ENCODE measurements around the gene ASS1. TPM values are rescaled to one million over a fixed set of nuclear protein-coding genes. Genes with fewer than 3 reads are reported as not detected.
"Not testable (repeated sequence)": the region's sequence is repeated elsewhere in the genome, so short reads cannot be mapped to it uniquely, and the experiment has no call there.

Gene ASS1
- total RNA-seq, 1 donor from 2014 or later = 4.5 TPM

DNA sequence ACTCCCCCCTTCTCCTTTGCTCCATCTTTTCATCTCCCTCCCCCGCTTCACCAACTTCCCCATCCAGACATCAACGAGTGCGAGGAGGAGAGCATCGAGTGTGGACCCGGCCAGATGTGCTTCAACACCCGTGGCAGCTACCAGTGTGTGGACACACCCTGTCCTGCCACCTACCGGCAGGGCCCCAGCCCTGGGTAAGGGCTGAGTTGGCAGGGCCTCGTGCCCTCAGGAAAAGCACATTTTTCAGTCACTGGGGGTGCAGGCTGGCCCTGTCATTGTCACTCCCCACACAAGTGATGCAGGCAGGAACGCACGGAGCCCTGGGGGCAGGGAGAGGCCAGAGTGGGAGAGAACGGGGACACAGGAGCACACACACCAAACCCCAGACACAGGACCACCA is 12.4 kb upstream of the ASS1 start:
- Mint-ChIP-seq H3K4me3 (no peak overlapping the region), H3K27ac (ENCODE audit: unreplicated experiment) (no peak overlapping the region), H3K27me3 (ENCODE audit: low read depth) (peaks cover 33% of the 10 kb centered on the region), H3K9me3 (no peaks in the 10 kb centered on the region), H3K4me1 (peaks cover 4% of the 10 kb centered on the region), H3K36me3 (ENCODE audit: low read depth) (no peaks in the 10 kb centered on the region)
- TF ChIP-seq, protein P1, sequence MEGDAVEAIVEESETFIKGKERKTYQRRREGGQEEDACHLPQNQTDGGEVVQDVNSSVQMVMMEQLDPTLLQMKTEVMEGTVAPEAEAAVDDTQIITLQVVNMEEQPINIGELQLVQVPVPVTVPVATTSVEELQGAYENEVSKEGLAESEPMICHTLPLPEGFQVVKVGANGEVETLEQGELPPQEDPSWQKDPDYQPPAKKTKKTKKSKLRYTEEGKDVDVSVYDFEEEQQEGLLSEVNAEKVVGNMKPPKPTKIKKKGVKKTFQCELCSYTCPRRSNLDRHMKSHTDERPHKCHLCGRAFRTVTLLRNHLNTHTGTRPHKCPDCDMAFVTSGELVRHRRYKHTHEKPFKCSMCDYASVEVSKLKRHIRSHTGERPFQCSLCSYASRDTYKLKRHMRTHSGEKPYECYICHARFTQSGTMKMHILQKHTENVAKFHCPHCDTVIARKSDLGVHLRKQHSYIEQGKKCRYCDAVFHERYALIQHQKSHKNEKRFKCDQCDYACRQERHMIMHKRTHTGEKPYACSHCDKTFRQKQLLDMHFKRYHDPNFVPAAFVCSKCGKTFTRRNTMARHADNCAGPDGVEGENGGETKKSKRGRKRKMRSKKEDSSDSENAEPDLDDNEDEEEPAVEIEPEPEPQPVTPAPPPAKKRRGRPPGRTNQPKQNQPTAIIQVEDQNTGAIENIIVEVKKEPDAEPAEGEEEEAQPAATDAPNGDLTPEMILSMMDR (conservative IDR thresholded peaks at IDR 0.05) = no peak
- DNase-seq (ENCODE audit: low read depth, low spot score) = no peak

DNA sequence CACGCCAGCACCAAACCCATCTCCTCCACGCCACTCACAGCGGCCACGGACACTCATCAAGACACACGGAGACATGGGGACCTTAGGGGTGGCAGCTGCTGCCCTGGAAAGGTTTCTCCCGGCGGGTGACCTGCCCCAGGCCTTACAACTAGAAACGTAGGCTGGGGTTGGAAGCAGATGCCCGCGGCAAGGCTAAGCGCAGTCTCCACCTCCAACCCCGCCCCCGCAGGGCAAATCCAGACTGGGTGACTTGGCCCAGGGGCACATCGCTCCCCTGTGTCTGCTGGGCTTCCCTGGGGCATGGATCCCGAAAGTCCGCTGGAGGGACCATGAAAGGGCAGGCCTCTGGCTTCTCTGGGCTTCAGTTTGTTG is 12.0 kb upstream of the ASS1 start:
- H3K27ac Mint-ChIP-seq (ENCODE audit: unreplicated experiment) = no peak overlapping the region
- no peaks in the 10 kb centered on the region for H3K9me3 Mint-ChIP-seq
- H3K4me1 Mint-ChIP-seq = peaks cover 5% of the 10 kb centered on the region
- no peaks in the 10 kb centered on the region for H3K36me3 Mint-ChIP-seq (ENCODE audit: low read depth)
- DNase-seq (ENCODE audit: low read depth, low spot score) = no peak
- TF ChIP-seq, protein P1 (conservative IDR thresholded peaks at IDR 0.05) = no peak
- H3K4me3 Mint-ChIP-seq = peak overlapping the region; percentile 51
- peaks cover 33% of the 10 kb centered on the region for H3K27me3 Mint-ChIP-seq (ENCODE audit: low read depth)

DNA sequence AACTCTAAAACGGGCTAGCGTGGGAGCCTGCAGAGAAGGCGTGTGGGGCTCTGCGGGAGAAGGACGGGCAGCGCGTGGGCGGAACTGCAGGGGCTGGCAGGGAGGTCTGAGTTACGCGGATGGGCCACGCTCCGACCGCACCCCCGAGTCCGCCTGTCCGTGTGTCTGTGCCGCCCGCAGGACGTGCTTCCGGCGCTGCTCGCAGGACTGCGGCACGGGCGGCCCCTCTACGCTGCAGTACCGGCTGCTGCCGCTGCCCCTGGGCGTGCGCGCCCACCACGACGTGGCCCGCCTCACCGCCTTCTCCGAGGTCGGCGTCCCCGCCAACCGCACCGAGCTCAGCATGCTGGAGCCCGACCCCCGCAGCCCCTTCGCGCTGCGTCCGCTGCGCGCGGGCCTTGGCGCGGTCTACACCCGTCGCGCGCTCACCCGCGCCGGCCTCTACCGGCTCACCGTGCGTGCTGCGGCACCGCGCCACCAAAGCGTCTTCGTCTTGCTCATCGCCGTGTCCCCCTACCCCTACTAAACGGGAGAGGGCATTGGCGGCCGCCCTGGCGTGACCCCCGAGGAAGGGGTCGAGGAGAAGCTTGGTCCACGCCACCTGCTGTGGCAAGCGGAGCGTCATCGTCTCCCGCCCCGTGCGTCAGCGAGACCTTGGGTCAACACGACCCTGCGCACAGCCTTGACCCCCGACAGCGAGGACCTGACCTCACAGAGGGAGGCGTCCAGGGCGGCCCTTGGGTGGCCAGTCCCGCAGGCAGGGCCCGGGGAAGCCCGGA is 11.4 kb upstream of the ASS1 start:
- Mint-ChIP-seq H3K27ac (ENCODE audit: unreplicated experiment) (no peak overlapping the region), H3K4me3 (peak overlapping the region; percentile 51), H3K36me3 (ENCODE audit: low read depth) (no peaks in the 10 kb centered on the region), H3K27me3 (ENCODE audit: low read depth) (peaks cover 33% of the 10 kb centered on the region), H3K9me3 (no peaks in the 10 kb centered on the region), H3K4me1 (peaks cover 5% of the 10 kb centered on the region)
- peak; percentile 74 for DNase-seq (ENCODE audit: low read depth, low spot score)
- TF ChIP-seq, protein P1 (conservative IDR thresholded peaks at IDR 0.05) = peak; percentile 75

DNA sequence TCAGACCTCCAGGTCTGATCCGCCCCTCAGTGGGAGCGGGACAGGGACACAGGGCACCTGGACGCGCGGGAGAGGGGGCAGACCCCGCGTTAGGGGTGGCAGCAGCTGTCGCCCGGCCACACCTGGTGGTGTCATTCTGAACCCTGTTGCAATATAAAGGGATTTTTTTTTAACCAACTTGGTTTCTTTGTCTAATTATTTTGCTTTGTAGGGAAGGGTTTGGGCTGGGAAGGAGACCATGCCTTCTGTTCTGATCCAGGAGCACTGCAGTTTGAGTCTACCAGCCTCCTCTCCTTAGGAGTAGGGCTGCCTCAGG is 10.9 kb upstream of the ASS1 start:
- peaks cover 33% of the 10 kb centered on the region for H3K27me3 Mint-ChIP-seq (ENCODE audit: low read depth)
- no peak for DNase-seq (ENCODE audit: low read depth, low spot score)
- no peaks in the 10 kb centered on the region for H3K36me3 Mint-ChIP-seq (ENCODE audit: low read depth)
- peaks cover 5% of the 10 kb centered on the region for H3K4me1 Mint-ChIP-seq
- H3K4me3 Mint-ChIP-seq = no peak overlapping the region
- H3K9me3 Mint-ChIP-seq = no peaks in the 10 kb centered on the region
- no peak overlapping the region for H3K27ac Mint-ChIP-seq (ENCODE audit: unreplicated experiment)
- TF ChIP-seq, protein P1 (conservative IDR thresholded peaks at IDR 0.05) = no peak

GRCh38 chr9:130434656-130435055 is 10.1 kb upstream of the ASS1 start:
- not testable (repeated sequence) for H3K27ac Mint-ChIP-seq (ENCODE audit: unreplicated experiment); H3K36me3 Mint-ChIP-seq (ENCODE audit: low read depth); H3K4me3 Mint-ChIP-seq; DNase-seq (ENCODE audit: low read depth, low spot score); H3K4me1 Mint-ChIP-seq; H3K9me3 Mint-ChIP-seq
- peaks cover 33% of the 10 kb centered on the region for H3K27me3 Mint-ChIP-seq (ENCODE audit: low read depth)

DNA sequence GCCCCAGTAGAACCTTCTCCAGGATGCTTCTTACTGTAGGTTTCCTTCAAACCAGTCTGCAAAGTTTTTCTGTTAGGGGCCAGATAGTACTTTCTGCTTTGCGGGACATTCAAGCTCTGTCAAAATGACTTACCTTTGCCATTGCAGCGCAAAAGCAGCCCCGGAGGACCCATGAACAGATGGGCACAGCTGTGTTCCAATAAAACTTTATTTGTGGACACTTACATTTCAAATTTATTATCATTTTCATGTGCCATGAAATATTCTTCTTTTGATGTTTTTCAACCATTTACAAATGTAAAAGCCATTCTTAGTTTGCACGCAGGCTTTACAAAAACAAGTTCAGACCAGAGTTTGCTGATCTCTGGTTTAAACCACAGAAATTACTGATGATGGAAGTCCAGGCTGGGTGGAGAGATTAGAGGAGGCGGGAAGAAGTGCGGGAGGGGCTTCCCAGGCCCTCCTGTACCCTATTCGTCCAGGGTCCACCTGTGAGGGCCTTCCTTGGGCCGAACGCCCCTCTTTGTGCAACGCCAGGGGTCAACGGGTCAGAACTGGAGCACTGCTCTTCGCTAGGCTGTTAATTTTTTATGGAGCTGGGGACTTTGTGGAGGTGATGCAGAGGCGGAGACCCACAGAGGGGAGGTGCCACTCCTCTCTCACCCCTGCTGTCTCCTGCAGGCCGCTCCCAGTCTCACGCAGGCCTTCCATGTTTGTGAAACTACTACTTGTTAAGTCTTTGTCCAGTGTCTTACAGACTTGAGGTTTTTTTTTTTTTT is 7.6 kb upstream of the ASS1 start:
- no peaks in the 10 kb centered on the region for H3K36me3 Mint-ChIP-seq (ENCODE audit: low read depth)
- H3K4me1 Mint-ChIP-seq = peaks cover 5% of the 10 kb centered on the region
- H3K27ac Mint-ChIP-seq (ENCODE audit: unreplicated experiment) = no peak overlapping the region
- H3K9me3 Mint-ChIP-seq = peaks cover 9% of the 10 kb centered on the region
- TF ChIP-seq, protein P1 (conservative IDR thresholded peaks at IDR 0.05) = no peak
- peaks cover 31% of the 10 kb centered on the region for H3K27me3 Mint-ChIP-seq (ENCODE audit: low read depth)
- DNase-seq (ENCODE audit: low read depth, low spot score) = no peak
- H3K4me3 Mint-ChIP-seq = no peak overlapping the region
